NCI-H446 (cell line): Measurements from ENCODE around the gene EGFL7.

Experiments used
- DNase-seq, 2 experiments: peaks; one replicate each; lab custom pipeline; 2025; lab: John Stamatoyannopoulos, UW

The EGFL7 gene

GRCh38 chr9:136718345-136719194, 55.9 kb downstream of the EGFL7 start:
- DNase-seq = no peak

DNA sequence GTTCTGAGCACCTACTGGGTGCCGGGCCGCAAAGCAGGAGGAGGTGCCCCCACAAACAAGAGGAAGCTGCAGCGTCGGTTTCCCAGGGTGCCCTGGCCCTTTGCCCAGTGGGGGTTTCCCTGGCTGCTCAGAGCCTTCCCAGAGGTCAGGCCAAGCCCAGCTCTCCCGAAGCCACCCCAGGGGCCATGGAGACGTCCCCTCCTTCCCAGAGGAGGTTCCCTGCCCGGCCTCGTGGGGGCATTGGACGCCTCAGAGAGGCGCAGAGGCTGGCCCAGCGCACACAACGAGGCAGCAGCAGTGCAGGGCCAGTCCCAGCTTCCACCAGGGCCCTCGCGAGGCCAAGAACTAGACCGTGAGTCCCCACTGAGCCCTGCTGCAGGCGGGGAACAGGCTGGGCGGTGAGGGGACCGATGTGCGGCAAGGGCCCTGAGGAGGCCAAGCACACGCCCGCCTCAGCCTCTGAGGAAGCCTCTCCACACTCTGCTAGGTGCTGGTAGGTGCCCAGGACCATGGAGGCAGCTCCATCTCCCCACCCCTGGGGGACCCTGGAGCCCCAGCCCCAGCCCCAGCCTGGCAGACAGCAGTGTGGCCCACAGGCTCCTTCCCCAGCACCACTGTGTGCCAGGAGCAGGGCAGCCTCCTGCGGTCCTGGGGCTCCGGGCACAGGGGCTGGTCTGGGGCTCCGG, 56.6 kb downstream of the EGFL7 start:
- DNase-seq = no peak

- DNase-seq = no peak
These were observed 57.7 kb downstream of the EGFL7 start for GRCh38 chr9:136720251-136720897.

- DNase-seq = no peak
These were observed 58.2 kb downstream of the EGFL7 start for GRCh38 chr9:136720898-136721338.

DNA sequence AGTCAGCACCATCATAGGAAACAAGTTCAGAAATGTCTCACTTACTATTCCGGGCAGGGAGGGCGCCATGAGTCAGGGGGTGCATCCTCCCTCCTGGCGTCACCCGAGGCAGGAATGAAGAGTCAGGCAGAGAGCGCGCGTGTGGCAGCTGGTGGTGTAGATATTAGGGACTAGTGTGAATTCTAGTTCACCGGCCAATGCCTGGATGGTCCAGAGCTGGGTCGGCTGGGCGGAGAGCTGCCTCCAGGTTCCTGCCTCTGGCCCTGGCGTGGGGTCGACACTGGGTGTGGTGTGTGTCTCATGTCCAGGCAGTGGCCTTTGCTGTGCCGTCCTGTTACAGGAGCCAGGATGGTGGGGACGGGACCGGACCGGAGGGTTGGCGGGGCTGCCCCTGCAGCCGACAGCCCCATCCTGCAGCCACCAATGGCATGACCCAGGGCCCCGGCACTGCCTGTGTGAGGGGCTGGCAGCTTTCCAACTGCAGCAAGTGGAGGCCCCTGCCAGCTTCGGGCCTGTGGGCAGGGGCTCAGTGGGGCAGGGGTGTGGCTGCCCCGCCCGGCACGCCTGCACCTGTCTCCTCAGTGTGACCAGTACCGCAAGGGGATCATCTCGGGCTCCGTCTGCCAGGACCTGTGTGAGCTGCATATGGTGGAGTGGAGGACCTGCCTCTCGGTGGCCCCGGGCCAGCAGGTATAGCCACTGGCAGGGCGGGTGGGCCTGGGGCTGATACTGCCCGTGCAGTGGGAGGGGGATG, 58.8 kb downstream of the EGFL7 start:
- no peak for DNase-seq
